Stimulated activated CD8-positive, alpha-beta memory T cell treated with anti-CD3 and anti-CD28 coated beads, Interleukin-15, amount 100 ng/mL, for 1 hour (primary cell): Measurements from ENCODE around the gene STAT6.
"Not testable (repeated sequence)": the region's sequence is repeated elsewhere in the genome, so short reads cannot be mapped to it uniquely, and the experiment has no call there.

ENCODE experiments used
- DNase-seq: peaks from one replicate; pipeline ENCODE4 v3.0.0-alpha.2; 2020; ENCODE audit warnings: low read depth

STAT6 gene

DNA sequence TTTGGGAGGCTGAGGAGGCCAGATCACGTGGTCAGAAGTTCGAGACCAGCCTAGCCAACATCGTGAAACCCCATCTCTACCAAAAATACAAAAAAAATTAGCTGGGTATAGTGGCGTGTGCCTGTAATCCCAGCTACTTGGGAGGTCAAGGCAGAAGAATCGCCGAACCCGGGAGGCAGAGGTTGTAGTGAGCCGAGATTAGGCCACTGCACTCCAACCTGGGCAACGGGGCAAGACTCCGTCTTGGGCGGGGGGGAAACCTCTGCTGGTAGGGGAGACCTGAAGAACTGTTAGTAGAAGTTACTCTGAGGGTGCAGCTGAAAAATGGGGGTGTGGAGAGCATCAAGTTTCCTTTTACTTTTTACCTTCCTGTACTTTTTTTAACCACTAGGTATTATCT lies 14.9 kb upstream of the STAT6 start:
- DNase-seq: no peak

DNA sequence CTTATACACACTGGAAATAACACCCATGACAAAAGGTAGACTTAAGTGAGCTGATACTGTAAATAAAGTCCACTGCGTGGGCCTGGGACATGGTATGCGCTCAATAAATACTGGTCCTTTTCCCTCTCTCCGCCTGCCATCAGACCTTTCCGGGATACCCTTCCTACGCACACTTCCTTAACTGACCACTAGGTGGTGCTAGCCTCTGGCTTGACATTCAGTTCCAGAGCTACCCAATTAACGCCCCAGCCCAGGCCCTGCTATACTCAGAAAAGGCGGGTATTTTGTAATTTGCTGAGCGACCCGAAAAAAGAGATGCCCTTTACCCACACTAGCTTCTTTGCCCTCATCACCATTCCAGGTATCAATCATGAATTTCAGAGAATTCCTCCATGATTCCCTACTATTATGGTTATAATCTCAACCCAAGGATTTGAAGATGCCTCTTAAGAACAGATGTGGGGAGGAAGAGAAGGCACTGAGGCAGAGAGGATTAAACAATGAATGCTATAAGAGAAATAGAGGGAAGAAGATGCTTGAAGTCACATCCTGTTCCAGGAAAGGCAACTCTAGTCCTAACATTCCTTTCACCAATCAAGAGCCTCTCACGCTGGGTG lies 13.2 kb upstream of the STAT6 start:
- DNase-seq: peak; percentile 60

DNA sequence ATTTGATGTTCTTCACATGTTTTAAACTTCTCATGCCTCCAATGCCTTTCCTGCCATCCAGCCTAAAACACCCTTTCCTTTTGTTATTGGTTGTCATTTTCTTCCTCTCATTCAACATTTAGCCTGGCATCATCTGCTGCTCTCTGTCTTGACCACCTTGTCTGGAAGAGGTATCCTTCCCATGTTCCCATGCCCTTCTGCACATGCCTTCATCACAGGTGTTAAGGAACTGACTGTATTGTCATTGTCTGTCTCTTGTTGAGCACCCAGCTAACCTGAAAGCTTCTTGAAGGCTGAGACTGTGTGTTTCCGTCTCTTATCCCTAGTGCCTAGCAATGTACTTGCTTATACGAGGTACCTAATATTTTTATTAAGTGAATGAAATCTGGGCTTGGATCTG lies 12.7 kb upstream of the STAT6 start:
- no peak for DNase-seq

DNA sequence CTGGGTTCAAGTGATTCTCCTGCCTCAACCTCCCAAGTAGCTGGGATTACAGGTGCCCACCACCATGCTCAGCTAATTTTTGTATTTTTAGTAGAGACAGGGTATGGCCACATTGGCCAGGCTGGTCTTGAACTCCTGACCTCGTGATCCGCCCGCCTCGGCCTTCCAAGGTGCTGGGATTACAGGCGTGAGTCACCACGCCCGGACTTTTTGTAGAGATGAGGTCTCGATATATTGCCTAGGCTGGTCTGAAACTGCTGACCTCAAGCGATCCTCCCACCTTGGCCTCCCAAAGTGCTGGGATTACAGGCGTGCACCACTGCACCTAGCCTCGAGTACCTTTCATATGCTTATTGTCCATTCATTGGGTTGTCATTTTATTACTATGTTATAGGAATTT lies 9.6 kb upstream of the STAT6 start:
- not testable (repeated sequence) for DNase-seq

DNA sequence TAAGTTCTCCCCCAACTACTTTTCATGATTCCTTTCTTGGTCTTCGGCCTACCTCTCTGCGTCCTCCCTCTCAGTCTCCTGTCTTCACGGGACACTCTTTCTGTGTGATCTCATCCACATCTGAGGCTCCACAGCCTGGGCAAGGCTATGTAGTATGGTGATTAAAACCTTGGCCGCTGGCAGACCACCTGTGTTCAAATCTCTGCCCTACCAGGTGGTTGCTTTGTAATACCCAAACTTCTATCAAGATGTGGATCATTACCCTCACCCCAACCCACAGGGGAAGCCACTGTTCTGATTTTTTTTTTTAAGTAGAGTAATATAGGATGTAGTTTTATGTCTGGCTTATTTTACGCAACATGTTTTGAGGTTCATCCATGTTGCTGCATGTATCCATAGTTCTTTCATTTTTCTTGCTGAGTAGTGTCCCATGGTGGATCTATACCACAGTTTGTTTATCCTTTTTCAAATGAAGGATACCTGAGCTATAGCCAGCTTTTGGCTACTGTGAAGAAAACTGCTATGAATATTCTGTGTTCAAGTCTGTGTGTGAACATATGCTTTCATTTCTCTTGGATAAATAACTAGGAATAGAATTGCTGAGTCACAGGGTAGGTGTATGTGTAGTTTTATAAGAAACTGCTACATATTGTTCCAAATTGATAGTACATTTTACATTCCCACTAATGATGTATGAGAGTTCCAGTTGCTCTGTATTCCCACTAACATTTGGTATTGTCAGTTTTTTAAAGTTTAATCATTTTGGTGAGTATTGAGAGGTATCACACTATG lies 8.3 kb upstream of the STAT6 start:
- DNase-seq: no peak

DNA sequence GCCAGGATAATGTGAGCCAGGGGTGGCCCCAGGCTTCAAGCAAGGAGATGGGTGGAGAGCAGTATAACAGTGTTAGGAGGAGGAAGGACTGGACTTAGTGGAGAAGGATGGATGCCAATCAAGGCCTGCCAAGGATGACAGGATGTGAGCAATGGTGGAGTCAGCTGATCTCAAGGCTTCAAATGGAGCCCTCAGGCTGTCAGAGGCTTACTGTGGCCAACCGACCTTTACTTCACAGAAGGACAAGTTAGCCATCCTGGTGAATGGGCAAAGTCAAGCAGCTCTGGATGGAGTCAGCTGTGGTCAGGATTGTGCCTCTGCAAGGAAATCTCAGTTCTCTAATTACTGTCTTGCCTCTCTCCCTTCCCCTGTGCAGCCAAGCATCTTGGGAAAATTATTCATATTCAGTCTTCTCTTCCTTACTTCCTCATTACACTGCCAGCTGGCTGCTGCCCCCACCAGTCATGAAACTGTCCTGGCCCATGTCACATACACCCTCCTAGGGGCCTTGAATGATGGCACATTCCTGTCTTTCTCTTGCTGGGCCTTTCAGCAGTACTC lies 7.6 kb upstream of the STAT6 start:
- no peak for DNase-seq

DNA sequence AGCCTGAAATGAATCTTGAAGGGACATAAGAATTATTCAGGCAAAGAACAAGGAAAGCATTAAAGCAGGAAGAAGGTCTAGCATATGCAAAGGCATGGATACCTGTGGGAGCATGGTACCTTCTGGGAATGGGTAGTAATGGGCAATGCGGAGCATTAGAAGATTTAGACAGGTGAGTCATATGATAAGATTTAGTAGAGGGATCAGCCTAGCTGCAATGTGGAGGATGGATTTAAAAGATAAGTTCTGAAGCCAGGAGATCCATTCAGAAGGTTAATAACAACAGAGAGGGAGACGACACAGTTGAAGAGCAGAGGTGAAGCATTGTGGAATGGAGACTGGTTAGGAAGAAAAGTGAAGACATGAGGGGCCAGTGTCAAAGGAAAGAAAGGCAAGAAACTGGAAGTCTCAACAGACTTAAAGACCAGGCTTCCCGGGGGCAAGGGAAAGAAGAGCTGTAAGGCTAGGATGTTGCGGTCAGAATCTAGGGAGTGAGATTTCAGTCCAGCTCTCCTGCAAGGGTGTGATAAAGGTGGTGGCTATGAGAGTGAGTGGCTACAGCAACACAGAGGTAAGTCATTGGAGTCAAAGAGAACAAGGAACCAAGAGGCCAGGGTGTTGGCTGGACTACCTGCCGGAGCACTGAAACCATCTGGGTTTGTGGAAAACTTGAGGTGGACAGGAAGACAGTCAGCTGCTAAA lies 5.6 kb upstream of the STAT6 start:
- DNase-seq: no peak

DNA sequence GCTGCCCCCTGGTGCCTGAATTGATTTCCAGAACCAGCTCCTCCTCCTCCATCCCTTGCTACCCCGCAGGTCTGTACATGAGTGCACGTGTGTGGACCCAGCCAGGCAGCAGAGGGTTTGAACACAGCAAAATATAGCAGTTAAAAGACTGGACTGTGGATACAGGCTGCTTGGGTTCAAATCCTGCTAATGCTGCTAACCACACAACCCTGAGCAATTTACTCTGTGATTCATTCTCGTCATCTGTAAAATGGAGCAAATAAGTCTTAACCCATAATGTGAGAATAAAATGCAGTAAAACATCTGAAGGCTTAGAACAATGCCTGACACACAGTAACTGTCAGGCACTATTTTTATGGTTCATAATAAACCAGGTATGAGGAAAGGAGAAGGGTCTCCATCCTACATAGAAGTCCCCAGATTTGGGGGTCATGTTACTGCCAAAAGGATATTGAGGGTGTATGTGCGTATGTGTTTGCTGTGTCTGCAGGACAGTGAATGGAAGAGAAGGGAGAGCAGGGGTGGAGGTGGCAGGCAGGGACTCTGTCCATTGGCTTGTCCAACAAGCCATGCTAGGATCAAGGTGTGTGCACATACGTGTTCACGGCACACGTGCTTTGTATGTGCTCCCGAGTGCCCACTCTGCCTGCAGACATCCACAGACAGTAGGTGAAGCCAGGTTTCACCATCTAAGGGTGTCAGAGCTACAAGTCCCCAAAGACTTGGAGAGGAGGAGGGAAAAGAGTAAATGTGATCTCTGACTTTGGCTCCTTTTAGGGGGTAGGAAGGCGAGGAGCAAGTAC lies 1.5 kb upstream of the STAT6 start:
- no peak for DNase-seq

DNA sequence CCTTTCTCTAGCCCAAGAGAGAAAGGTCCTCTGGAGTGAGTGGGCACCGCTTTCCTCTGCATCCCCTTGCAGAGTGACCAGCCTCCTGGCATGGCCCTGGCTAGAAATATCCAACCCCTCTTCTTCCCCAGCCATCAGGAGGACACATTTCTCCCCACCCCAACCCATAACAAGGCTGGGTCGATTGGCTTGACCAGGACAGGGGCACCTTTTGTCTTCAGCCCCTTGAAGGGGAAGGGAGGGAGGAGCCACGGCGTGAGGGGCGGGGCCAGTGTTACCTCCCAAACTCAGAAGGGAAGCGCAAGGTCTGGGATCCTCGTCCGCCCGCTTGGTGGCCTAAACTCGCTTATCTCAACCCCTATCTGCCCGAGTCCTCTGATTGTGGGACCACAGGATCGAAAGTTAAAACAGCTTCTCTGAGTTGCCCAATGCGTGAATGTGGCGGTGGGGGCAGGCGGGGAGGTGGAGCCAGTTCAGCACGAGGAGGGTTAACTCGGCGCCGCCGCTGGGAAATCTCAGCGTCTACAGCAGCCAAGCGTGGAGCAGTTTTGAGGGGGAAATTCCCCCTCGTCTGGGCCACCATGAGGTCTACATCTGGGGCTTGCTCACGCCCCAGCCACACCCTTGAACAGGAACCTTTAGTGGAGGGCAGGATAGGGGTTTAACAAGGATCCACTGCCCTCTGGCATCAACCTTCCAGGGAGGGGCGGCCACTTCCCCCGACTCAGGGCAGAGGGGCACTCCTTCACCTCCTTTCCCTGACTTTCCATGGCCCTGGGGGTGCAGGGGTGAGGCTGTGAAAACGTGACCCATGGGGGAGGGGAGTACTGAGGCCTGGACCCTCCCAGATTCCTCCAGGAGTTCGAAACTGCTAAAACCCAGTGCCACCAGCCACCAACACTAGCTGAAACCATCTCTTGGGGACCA lies 795 bp downstream of the STAT6 start:
- peak; percentile 42 for DNase-seq

DNA sequence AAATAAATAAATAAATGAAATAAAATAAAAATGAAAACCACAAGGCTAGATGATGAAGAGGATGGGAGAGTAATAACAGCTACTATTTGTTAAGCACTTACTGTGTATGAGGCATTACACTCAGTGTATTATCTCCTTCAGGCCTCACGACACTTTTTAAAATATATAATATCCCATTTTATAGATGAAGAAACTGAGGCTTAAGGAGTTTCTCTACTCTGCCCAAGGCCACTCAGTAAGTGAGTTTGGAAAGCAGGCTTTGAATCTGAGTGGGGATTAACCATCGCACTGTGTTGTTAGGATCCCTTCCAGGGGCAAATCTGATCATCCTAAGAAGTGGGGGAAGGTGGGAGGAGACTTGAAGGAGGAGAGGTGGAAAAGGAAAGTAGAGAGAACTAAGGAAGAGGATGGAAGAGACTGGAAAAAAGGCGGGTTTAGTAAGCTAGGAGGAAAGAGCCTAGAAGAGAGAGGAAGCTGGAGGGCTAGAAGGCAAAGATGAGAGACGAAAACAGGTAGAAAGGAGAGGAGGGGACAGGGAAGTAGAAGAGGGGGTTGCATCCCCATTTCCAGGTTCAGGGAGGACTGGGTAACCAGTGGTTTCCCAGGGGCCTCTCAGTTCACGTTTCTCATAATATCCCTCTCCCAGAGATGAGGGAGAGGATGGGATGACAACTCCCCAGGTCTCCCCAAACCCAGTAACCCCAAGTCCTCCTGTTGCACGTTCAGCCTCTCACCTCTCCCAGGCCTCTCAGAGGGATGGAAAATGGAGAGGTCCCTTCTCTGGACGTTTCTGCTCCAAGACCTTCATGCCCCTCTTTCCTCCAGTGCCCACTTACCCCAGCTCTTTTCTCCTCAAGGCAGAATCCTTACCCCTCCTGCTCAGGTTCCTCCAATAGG lies 1.7 kb downstream of the STAT6 start:
- no peak for DNase-seq

DNA sequence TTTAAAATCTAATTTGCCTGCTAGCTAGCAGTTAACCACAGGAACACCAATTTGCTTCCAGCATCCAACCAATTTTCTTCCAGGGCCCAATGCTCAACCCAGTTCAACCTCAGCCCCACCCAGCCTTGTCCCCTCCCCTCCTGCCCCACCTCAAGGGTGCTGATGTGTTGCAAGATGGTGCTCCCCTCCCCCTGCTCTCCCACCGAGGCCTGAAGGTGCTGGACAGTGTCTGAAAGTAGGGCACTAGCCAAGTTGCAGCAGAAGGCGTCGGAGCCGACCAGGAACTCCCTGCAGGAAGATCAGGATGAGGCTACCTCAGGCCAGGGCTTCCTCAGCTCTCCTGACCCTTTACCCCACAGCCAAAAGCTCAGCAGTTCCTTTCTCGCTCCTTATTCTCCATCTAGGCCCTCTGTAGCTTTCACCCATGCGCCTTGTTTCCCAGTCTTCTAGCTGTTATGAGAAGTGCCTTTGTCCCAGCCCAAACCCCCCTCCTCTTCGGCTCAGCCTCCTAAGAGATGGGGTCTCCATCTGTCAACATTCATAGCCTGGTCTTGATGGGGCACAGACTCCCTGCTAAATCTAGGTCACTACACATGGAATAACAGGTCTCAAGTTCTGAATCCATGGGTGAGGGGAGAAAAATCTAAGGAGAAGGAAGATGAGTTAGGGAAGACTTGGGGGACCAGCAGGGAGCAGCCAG lies 3.6 kb downstream of the STAT6 start:
- DNase-seq: no peak

DNA sequence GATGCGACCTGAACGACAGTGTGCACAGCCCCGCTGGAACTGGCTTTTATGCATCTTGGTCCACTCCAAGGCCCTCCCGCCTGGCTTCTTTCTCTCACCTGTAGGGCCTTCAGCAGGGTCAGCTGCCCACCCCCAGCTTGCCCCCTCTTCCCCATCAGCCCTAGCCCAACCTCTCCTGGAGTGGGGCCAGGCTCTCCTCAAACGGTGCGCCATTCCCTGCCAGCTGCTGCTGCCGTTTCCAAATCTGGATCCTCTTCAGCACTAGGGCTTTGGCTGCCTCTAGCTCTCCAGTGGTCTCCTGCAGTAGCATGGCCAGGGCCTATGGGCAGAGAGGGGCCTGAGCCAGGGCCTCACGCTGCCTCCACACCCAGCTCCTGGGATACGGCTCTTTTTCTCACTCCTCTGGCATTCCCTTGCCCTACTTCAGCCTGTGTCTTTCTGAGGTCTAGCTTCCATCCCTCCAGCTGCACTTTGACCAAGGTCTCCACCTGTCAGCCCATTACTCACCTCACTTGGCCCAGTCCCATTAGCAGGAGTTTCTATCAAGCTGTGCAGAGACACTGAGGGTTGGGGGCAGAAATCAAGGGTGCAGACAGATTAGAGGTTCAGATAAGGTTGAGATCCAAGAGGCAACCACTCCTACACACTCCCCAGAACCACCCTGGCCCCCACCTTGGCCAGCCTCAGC lies 5.0 kb downstream of the STAT6 start:
- no peak for DNase-seq

DNA sequence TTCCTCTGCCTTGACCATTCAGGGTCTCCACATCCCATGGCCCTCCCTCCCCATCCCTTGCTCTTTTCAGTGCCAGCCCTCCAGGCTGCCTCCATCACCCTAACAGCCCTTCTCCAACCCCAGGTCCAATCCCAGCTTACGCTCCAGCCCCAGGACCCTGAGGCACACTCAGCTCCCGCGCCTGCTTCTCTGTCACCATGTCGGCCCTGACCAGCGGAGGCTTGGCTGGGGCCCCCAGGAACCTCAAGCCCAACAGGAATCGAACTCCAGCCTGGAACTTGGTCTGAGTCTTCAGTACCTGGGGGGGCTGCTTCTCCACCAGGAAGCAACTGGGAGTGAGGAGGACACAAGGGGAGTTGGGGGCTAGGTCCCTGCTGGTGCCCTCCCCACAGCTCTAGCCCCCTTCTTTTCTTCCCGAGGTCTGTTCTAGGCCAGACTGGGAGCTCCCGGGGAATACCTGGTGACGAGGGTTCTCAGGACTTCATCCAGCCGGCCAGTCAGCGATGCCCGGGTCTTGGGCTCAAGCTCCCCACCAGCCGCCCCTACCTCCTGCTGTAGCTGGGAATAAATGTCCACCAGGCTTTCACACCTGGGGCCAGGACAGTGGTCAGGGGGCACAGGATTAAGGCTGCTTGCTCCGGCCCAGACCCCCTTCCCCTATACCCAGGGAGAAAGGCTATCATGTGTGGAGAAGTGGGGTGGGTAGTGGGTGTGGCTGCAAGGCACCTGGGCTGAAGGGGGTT lies 6.0 kb downstream of the STAT6 start:
- DNase-seq: no peak

DNA sequence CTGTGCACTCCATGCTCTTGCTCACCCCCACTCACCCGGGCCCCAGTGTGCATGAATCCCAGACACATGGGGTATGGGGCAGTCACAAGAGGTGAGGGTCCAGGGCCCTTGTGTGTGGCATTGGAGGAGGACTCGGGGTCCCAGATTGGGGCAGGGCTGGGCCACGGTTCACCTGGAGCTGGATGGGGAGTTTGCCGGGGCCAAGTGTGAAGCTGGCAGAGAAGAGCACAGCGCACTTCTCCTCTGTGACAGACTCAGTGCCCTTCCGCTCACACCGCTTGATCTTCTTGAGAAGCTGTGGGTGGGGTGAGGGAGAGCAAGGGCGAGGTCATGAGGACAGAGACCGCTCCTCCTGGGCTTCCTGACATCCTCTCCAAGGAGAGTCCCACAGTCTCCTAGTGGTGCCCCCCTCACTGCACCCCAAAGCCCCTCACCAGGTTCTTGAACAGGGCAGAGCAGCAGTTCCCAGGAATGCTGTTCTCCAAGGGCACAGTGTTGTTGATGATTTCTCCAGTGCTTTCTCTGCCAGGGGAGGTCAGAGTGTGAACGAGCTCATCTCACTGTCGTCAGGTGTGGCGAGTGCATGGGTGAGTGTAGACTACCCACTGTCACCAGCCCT lies 6.8 kb downstream of the STAT6 start:
- no peak for DNase-seq

DNA sequence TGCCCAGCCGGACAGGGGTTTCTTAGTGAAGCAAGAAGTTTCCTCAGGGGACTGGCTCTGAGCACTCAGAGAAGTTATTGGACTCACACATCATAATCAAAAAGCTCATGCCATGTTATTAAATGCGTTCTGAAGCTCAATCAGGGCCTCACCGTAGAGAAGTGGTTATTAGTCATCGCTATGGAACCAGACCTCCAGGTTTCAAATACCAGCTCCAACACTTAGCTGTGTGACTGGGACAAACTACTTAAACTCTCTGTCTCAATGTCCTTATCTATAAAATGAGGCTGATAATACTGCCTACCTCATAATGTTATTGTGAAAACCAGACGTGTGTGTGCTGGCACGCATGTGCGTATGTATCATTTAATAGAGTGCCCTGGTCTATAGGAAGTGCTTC lies 7.3 kb downstream of the STAT6 start:
- no peak for DNase-seq

DNA sequence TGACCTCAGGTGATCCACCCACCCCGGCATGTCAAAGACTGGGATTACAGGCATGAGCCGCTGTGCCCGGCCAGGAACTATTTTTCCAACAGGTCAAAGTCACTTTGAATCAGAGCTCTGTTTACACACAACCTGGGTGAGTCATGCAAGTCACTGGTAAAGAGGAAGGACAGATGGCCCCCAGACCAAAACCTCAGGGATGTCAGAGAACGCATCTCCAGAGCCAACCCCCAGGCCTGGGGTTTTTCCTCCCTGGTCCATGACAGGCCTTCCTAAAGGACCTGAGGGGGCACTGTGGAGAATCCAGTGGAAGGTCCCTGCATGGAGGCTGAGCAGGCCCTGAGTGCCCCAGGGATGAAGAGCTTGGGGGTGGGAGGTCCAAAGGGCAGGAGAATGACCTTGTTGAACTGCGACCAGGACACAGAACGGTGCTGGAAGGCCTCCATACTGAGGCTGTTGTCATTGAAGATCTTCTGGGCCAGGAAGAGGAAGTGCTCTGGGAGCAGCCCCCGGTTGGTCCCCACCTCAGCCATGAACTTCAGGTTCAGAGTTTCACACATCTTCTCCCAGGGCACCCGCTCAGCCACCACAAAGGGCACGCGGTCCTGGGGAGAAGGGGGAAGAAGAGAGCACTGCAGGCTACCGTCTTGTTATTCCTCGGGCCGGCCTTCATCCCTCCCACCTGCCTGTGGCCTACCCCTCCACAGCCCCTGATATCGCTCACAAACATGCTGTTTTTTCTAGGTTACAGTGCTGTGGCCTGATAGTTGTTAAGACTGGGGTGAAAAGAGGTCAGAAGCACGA lies 9.1 kb downstream of the STAT6 start:
- no peak for DNase-seq

DNA sequence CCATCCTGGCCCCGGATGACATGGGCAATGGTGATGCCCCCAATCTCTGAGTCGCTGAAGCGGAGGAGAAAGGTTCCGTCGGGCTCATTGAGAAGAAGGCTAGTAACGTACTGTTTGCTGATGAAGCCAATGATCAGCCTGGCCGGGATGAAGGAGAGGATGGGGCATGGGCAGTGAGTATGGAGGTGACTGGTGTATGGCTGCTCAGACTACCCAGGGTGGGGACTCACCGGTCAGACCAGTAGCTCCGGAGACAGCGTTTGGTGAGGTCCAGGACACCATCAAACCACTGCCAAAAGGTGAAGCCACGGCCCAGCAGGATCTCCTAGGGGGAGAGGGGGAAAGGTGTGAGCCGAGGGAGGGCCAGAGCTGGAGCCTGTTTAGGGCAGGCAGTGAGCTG lies 11.4 kb downstream of the STAT6 start:
- DNase-seq: no peak
